Activated CD4-positive, CD25-positive, alpha-beta regulatory T cell (primary cell): Measurements from ENCODE around the gene CAPN14.

Experiments used
- DNase-seq, 4 experiments: peaks; one replicate each; lab custom pipeline; 2025; lab: John Stamatoyannopoulos, UW

Gene CAPN14

DNA sequence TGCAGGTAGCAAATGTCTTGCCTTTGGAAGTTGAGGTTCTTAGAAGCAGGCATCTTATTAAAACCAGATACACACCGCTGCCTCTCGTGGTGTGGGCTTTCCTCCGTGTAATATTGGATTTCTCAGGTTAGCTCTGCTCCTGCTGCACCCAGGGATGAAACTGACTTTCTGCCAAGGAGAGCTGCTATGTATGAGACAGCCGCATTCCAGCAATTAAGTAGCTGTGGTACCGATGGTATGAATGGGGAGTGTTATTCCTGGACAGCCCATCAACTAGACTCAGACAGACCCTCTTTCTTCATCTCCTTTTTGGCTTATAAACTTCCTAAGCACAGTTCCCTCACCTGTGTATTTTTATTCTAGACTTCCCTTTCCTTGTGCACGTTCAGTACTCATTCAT lies 9.8 kb upstream of the CAPN14 start:
- DNase-seq, result no peak

DNA sequence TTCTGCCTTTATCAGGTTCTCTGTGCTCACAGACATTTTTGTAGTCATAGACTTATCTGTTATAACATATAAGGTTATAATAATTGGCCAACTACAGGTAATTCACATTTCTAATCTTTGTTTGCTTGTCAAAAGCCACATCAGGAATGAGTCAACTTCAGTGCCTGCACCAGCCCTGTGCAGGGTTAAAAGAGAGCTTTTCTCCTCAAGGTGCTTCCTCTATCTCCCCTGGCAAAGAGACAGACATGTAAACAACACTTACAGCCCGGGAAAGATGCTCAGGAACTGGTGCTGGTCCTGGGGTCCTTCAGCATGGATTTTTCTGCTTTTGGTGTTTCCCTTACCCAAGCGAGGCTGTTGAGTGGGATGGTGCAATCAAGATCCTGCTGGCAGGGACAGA lies 9.0 kb upstream of the CAPN14 start:
- DNase-seq, result no peak

DNA sequence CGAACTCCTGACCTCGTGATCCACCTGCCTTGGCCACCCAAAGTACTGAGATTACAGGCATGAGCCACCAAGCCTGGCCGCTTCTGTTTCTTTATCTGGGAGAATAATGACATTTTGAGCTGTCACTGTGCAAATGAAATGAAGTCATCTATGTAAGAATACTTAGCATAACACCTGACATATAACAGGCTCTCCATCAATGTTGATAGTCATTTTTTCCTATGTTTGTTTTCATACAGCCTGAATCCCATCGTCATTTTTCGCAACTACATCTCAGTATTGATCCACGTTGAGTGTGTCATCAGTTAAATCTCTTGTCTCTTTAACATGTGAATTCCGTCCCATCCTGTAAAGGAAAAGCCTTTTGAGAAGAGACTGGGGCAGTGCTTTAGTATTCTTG lies 6.4 kb upstream of the CAPN14 start:
- no peak for DNase-seq

GRCh38 chr2:31223026-31223425 lies 5.7 kb upstream of the CAPN14 start:
- DNase-seq, result no peak

- DNase-seq, result no peak
These were observed 4.8 kb upstream of the CAPN14 start for GRCh38 chr2:31222071-31222470.

DNA sequence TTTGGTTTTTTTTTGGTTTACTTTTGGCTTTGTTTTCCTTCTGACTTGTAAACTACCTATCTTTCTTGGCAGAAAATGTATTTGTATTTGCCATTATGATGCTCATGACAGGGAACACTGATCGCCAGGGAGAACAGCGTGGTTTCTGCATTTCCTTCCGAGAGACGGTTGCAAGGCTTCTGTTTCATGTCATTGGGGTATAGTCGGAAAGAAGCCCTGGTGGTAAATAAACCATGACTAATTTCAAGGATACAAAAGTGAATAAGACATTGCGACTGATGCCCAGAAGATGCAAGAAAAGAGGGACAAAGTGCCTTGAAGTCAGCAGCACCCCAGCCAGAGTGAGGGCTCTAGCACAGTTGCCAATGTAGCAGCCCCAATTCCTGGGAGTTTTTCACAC lies 4.2 kb upstream of the CAPN14 start:
- no peak for DNase-seq

DNA sequence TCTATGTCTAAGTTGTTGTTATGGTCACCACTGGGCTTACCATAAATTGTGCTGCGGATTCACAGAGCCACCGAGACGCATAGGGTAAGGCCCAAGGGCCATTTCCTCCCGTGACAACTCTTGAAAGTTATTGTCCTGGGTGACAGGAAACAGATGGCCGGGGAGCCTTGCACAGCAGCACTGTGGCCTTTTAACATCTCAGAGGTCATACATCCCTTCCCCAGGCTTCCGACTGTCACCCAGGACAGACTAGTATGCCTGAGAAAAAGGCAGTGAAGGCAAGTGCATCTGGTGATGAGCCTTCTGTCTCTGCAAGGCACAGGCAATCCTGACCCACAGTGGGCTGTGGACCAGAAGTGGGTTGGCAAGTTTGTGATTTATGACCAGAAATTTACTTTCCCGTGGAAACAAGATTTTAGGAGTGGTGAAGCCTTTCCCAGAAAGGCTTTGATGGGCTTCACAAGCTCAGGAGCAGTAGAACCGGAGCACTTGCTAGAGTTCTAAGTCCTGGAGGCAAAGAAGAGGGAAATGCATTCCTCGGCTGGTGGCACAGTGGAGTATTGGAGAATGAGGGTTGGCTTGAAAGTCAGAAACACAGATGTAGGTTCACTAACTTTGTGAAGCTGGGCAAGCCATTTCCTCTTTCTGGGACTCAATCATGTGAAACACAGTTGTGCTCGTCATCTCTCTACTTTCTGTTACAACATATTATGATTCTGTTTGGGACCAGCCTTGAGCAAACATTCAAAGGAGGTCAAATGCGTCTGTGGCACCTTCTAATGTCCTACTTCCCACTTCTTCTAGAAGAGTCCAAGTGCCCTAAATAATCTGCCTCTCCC lies 2.0 kb upstream of the CAPN14 start:
- no peak for DNase-seq

DNA sequence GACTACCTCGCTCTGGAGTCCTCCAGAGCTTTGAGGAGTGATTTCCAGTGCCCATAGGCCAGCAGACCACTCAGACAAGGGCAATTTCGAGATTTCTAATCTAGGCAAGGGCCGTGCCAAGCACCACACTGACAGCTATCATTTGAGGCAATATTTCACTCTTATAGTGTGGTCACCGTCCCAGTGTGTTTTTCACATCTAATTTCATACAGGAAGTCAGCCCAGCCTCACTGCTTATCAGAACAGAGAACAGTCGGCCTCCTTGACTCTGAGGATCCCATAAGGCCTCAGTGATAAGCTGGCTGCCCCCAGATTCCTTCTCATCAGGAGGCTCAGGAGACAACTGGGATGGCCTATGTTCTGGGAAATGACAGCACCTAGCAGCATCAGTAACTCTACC lies 581 bp downstream of the CAPN14 start:
- DNase-seq, result no peak

DNA sequence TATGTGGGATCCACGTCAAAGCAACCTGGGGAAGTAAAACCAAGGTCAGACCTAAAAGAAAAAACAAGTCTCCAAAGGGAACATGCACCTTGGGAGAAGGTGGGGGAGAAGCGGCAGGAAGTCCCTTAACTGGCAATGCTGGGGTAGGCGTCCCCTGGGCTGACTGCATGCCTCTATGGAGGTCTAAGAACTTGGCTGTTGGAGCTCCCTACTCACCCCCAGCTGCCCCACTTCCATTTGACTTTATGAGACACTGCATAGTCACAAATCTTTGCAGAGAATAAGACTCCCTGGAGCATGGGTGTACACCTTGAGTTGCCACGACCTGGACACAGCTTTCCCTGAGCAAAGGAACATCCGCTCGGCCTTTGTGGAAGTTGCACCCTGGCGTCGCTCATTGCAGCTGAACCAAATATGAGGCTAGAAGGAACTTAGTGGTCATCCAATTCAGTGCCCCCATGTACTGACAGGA lies 2.8 kb downstream of the CAPN14 start:
- DNase-seq, result no peak

DNA sequence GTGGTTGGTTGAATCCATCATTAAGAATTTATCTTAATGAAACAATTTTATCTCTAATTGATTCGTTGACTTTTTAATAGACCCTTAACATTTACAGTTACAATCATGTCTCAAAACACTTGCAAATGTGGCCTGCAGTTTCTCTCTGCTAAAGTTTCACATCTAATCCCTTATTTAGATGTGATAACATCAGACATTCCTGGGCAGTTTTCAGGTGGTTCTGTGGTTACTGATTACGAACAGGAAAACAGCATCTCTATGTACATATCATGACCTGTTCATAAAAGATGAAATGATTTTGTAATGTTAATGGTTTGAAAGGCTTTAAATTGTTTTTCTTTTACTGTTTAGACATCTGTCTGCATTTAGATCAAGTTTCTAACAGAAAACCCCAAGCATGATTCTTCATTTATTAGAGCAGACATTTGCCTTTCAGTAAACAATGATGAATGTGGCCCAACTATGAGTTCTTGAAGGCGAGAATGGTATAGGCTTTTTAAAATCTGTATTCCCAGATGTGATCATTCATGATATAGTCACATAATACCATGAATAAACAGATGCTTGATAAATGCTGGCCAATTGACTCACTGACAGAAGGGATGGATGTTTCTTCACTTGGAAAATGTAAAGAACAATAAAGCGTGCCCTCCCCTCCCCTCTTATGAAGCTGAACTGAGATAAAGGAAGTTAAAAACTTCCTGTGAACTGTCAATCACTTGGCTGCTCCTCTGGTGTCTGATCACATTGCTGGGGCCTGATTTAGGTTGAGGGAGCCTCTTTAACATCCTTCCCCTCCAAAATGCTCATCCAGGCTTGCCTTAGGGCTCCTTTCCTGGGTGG lies 3.5 kb downstream of the CAPN14 start:
- no peak for DNase-seq

- DNase-seq, result no peak
These were observed 4.4 kb downstream of the CAPN14 start for GRCh38 chr2:31212659-31213600.

DNA sequence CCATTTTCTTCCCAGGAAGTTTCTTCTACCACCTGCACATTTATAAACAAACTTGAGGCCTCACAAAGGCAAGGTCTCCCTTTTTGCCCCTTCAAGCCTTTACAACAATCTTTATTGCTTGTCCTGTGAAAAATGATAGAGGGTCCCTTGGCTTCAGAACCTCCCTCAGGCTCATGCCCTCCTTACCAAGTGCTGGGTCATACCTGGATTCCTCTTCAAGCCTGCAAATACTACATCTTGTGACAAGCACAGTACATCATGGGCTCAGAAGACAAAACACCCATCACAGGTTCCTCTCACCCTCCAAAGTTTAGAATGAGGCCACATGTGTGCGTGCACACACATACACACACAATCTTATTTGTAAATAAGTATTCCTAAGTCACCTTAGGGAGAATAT lies 9.1 kb downstream of the CAPN14 start:
- DNase-seq, result no peak

GRCh38 chr2:31207790-31208189 lies 9.5 kb downstream of the CAPN14 start:
- DNase-seq, result no peak

- DNase-seq, result no peak
These were observed 11.7 kb downstream of the CAPN14 start for GRCh38 chr2:31205613-31206012.

DNA sequence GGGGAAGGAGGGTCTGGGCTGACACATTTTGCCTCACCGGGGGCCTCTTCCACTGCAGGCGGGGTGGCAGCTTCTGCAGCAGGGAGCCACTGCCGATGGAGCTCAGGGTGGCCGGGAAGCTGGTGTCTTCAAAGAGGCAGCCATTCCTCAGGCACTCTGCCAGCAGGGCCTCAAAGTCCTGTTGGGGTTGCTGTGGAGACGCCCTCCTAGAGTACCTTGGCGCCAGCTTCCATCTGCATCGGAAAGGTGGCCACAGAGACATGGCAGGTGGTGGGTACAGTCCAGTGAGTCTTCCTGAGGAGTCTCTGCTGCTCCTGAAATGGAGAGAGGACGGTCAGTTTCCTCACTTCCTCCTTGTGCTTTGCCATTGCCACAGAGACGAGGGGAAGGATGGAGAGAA lies 12.1 kb downstream of the CAPN14 start:
- DNase-seq, result no peak

- DNase-seq, result no peak
These were observed 12.5 kb downstream of the CAPN14 start for GRCh38 chr2:31204783-31205182.

DNA sequence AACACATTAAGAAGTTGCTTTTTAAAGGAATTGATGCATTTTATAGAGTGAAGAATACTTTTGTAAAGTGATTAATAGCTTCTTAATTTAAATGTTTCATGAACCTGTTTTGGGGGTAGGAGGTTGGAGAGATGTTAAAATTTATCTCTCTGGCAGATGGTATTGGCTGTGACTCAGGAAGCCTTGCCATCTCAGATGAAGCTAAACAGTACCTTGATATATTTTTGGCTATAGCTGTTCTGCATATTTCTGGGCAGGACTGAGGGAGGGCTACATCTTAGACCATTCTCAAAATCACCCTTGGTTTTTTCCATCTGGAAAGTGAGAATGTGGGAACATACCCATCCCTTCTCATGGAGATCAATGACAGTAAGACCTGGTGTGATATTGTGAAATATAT lies 13.4 kb downstream of the CAPN14 start:
- no peak for DNase-seq

GRCh38 chr2:31202833-31203232 lies 14.5 kb downstream of the CAPN14 start:
- no peak for DNase-seq

GRCh38 chr2:31202041-31202440 lies 15.3 kb downstream of the CAPN14 start:
- DNase-seq, result no peak

DNA sequence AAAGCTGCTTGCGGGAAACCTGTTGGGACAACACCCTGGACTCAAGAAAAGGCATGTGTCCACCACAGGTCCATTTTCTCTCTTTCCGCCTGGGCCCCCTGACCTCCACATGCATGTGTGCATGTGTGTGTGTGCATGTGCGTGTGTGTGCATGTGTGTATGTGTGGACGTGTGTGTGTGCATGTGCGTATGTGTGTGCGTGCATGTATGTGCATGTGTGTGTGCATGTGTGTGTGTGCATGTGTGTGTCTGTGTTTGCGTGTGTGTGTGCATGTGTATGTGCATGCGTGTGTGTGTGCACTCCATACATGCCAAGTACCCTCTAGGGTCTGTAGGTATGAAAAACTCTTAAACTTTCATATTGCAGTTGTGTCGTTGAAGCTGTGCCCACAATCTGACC lies 16.3 kb downstream of the CAPN14 start:
- DNase-seq, result no peak

DNA sequence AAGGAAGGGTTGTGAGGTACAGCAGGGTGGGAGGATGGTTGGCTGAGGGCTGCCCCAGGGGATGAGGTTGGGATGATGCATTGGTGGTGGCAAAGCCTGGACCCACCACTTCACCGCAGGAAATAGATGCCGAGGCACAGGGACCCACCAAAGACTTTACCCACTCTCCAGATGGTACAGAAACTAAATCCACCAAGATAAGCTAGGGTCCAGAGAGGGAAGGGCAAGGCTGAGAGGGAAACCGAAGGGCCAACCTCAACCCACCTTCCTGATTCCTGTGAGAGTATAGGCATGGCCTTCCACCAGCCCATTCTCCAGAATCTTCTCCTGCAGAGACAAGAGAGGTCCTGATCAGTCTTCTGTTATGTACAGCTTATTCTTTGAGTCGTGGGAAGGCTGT lies 18.1 kb downstream of the CAPN14 start:
- no peak for DNase-seq

- no peak for DNase-seq
These were observed 19.6 kb downstream of the CAPN14 start for GRCh38 chr2:31197669-31198068.
